Keratinocyte (primary cell): ENCODE results near the gene FRMPD2. TPM values are rescaled to one million over a fixed set of nuclear protein-coding genes. Genes with fewer than 3 reads are reported as not detected.

ENCODE experiments used
- DNase-seq: peaks from one replicate; pipeline ENCODE4 v3.0.0-alpha.2; 2011; ENCODE audit warnings: low read depth, missing footprints, low spot score
- FAIRE-seq: peaks from 2 replicates; lab custom pipeline; 2011; peaks lifted over from hg19 to GRCh38; lab: Jason Lieb, UNC
- H2AFZ ChIP-seq: 2 replicates; pipeline ENCODE4 v1.6.0; 2012; ENCODE audit warnings: low read length, control low read depth, inconsistent platforms; ENCODE audit not compliant: control insufficient read depth
- H3K27ac ChIP-seq: 2 replicates; pipeline ENCODE4 v1.5.1; 2011; ENCODE audit warnings: low read length; ENCODE audit not compliant: control insufficient read depth, insufficient read depth
- H3K27me3 ChIP-seq: 3 replicates; pipeline ENCODE4 v1.6.0; 2011; ENCODE audit warnings: low read length; ENCODE audit not compliant: control insufficient read depth, insufficient read depth; ENCODE audit errors: extremely low read depth
- H3K36me3 ChIP-seq, 2 experiments: 2 replicates in 1 of 2; 3 replicates in 1 of 2; pipeline ENCODE4 v1.5.1; 2011; ENCODE audit warnings: low read length in 2 of 2, mild to moderate bottlenecking in 1 of 2; ENCODE audit not compliant: control insufficient read depth in 2 of 2, insufficient read depth in 2 of 2; ENCODE audit errors: extremely low read depth in 1 of 2
- H3K4me1 ChIP-seq: 3 replicates; pipeline ENCODE4 v1.5.1; 2011; ENCODE audit warnings: low read length; ENCODE audit not compliant: control insufficient read depth, insufficient read depth; ENCODE audit errors: extremely low read depth
- H3K4me2 ChIP-seq: 3 replicates; pipeline ENCODE4 v1.6.0; 2011; ENCODE audit warnings: low read depth, low read length; ENCODE audit not compliant: control insufficient read depth, insufficient read depth; ENCODE audit errors: extremely low read depth
- H3K4me3 ChIP-seq, 3 experiments: fragments of 200-600 bp in 1 of 3; sonication (generic) in 1 of 3; 2 replicates in 2 of 3; 3 replicates in 1 of 3; pipeline ENCODE4 v1.5.1; 2011 to 2016; ENCODE audit warnings: low read length in 3 of 3, mild to moderate bottlenecking in 3 of 3, control low read depth in 2 of 3, inconsistent platforms in 1 of 3, low read depth in 1 of 3, mixed read lengths in 1 of 3, mixed run types in 1 of 3, moderate library complexity in 1 of 3; ENCODE audit not compliant: control insufficient read depth in 2 of 3, insufficient read depth in 2 of 3; ENCODE audit errors: extremely low read depth in 1 of 3
- H3K79me2 ChIP-seq: 2 replicates; pipeline ENCODE4 v1.6.0; 2012; ENCODE audit warnings: low read length; ENCODE audit not compliant: control insufficient read depth, insufficient read depth
- H3K9ac ChIP-seq: 3 replicates; pipeline ENCODE4 v1.6.0; 2011; ENCODE audit warnings: low read length; ENCODE audit not compliant: control insufficient read depth, insufficient read depth; ENCODE audit errors: extremely low read depth
- H3K9me1 ChIP-seq: 3 replicates; pipeline ENCODE4 v1.6.0; 2011; ENCODE audit warnings: low read length; ENCODE audit not compliant: control insufficient read depth, insufficient read depth; ENCODE audit errors: extremely low read depth
- H3K9me3 ChIP-seq: 2 replicates; pipeline ENCODE4 v1.5.1; 2012; ENCODE audit warnings: low read depth, low read length; ENCODE audit not compliant: control insufficient read depth
- H4K20me1 ChIP-seq: 3 replicates; pipeline ENCODE4 v1.6.0; 2011; ENCODE audit warnings: low read length; ENCODE audit not compliant: control insufficient read depth, insufficient read depth; ENCODE audit errors: extremely low read depth
- EZH2 ChIP-seq: IDR thresholded peaks from one replicate; pipeline ENCODE4 v1.6.1; 2012; ENCODE audit warnings: inconsistent platforms, mild to moderate bottlenecking, low read length, moderate library complexity
- dilution Hi-C: fragments of 300-500 bp; cut with MboI; formaldehyde crosslinking; loops from one replicate; pipeline ENCODE4 v1.7.0; 2020; ENCODE audit warnings: low sequenced_read_pairs; ENCODE audit not compliant: extremely low pct_ligation_motif_present
- polyA plus RNA-seq, 5 experiments: library from polyadenylated mRNA; depleted of rRNA in 3 of 5; stranded (reverse) in 3 of 5; stranded (forward) in 1 of 5; unstranded in 1 of 5; fragments of >200 nt; gene quantifications; 1 replicate in 1 of 5; 2 replicates in 3 of 5; 3 replicates in 1 of 5; pipeline versions ENCODE4 v1.2.1 to v1.2.3, GENCODE V29; 2011 to 2012; ENCODE audit warnings: missing spikeins in 2 of 5, low read depth in 1 of 5, low replicate concordance in 1 of 5
- TF ChIP-seq, protein P1 (sequence below), 3 experiments: IDR thresholded peaks in 1 of 3; conservative IDR thresholded peaks in 1 of 3; optimal IDR thresholded peaks in 1 of 3; 2 replicates in 2 of 3; 3 replicates in 1 of 3; pipeline versions ENCODE3 to v1.5.1; 2011; ENCODE audit warnings: low read length in 3 of 3, mild to moderate bottlenecking in 3 of 3, moderate library complexity in 2 of 3, control low read depth in 1 of 3, inconsistent platforms in 1 of 3; ENCODE audit not compliant: insufficient read depth in 2 of 3; ENCODE audit errors: extremely low read depth in 1 of 3

FRMPD2 gene
- polyA plus RNA-seq, 1 donor (not counting 4 experiments of a cell fraction or from before 2014, with no cell fraction given) = not detected

GRCh38 chr10:48252354-48252650, 22.2 kb downstream of the FRMPD2 start:
- no peaks in the 10 kb centered on the region for H3K27me3 ChIP-seq
- H3K79me2 ChIP-seq = no peaks in the 10 kb centered on the region
- no peak overlapping the region for H3K9ac ChIP-seq
- peaks cover 39% of the 10 kb centered on the region for H3K4me1 ChIP-seq
- dilution Hi-C loops = no loop called here
- H3K4me2 ChIP-seq = no peak overlapping the region
- TF ChIP-seq EZH2 = no peak
- TF ChIP-seq, protein P1, sequence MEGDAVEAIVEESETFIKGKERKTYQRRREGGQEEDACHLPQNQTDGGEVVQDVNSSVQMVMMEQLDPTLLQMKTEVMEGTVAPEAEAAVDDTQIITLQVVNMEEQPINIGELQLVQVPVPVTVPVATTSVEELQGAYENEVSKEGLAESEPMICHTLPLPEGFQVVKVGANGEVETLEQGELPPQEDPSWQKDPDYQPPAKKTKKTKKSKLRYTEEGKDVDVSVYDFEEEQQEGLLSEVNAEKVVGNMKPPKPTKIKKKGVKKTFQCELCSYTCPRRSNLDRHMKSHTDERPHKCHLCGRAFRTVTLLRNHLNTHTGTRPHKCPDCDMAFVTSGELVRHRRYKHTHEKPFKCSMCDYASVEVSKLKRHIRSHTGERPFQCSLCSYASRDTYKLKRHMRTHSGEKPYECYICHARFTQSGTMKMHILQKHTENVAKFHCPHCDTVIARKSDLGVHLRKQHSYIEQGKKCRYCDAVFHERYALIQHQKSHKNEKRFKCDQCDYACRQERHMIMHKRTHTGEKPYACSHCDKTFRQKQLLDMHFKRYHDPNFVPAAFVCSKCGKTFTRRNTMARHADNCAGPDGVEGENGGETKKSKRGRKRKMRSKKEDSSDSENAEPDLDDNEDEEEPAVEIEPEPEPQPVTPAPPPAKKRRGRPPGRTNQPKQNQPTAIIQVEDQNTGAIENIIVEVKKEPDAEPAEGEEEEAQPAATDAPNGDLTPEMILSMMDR (optimal IDR thresholded peaks at IDR 0.05 in 1 of 3, IDR thresholded peaks at IDR 0.05 in 1 of 3, conservative IDR thresholded peaks at IDR 0.05 in 1 of 3; ENCODE audit: extremely low read depth in 1 of 3, insufficient read depth in 2 of 3, low read length in 3 of 3) = no peak
- H3K9me3 ChIP-seq = no peaks in the 10 kb centered on the region
- H3K9me1 ChIP-seq = peaks cover 2% of the 10 kb centered on the region
- no peak overlapping the region for H3K27ac ChIP-seq
- H2AFZ ChIP-seq = no peak overlapping the region
- no peaks in the 10 kb centered on the region for H4K20me1 ChIP-seq
- DNase-seq (no peak), FAIRE-seq (no peak)
- H3K36me3 ChIP-seq = no peaks in the 10 kb centered on the region
- H3K4me3 ChIP-seq = no peak overlapping the region

DNA sequence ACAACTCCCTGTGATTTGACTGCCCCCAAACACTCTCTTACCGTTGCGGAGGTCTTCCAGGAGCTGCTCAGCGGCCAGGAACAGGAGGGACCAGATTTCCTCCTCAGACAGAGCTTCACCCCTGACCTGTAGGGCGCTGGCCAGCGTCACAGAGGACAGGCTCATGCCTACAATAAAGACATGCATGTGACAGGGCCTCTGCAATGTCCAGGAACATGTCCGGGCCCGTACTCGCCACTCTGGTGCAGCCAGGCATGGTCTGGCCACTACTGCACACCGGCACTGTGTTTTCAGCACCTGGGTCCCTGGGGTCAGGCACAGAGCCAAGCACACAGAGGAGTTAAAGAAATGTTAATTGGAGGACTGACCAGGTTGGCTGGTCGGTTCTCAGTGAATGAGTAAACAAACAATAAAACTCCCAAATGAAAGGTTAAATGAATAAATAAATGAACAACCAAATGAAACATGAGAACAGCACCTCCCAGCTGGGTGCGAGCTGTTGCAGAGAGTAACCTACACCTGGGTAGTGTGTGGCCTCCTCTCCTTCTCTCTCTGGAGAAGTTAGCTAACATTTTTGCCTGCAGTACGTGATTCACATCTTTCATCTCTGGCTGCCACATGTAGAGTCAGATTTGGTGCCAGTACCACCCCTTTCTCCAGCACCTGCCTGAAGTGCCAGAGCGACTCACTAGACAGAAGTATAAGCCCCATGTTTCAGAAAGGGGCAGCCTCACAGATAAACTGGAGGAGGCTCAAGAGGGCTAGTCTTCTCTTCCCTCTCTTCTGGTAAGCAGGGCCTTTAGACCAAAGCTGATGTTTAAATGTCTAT, 22.8 kb downstream of the FRMPD2 start:
- peak; percentile 13 for DNase-seq
- Histone ChIP-seq H3K79me2 (no peaks in the 10 kb centered on the region), H3K4me2 (peak overlapping the region; percentile 58), H3K4me3 (no peak overlapping the region), H3K4me1 (peaks cover 39% of the 10 kb centered on the region), H3K27me3 (no peaks in the 10 kb centered on the region), H3K9me1 (peaks cover 2% of the 10 kb centered on the region), H3K36me3 (no peaks in the 10 kb centered on the region), H3K9me3 (no peaks in the 10 kb centered on the region), H3K27ac (no peak overlapping the region), H4K20me1 (no peaks in the 10 kb centered on the region), H3K9ac (no peak overlapping the region), H2AFZ (no peak overlapping the region)
- dilution Hi-C loops = no loop called here
- TF ChIP-seq, protein P1 (optimal IDR thresholded peaks at IDR 0.05 in 1 of 3, IDR thresholded peaks at IDR 0.05 in 1 of 3, conservative IDR thresholded peaks at IDR 0.05 in 1 of 3; ENCODE audit: extremely low read depth in 1 of 3, insufficient read depth in 2 of 3, low read length in 3 of 3) = no peak
- no peak for TF ChIP-seq EZH2
- FAIRE-seq = peak; percentile 73
